Vagina (tissue), 2 donors: ENCODE data around the gene SSR4.

ENCODE experiments used
- POLR2A ChIP-seq, 2 donors: fragments of 450-650 bp; IDR thresholded peaks; one replicate each; pipeline ENCODE4 v1.6.1; 2017; ENCODE audit warnings: antibody characterized with exemption in 2 of 2, mild to moderate bottlenecking in 2 of 2, moderate library complexity in 2 of 2
- TF ChIP-seq, protein P1 (sequence below), 3 experiments: fragments of 450-650 bp in 2 of 3; fragments of 200-600 bp in 1 of 3; sonication (generic) in 1 of 3; IDR thresholded peaks; one replicate each; pipeline ENCODE4 v1.5.1; 2017 to 2019; ENCODE audit warnings: antibody characterized with exemption in 3 of 3, mild to moderate bottlenecking in 2 of 3, moderate library complexity in 2 of 3

- no peak for TF ChIP-seq POLR2A (IDR thresholded peaks at IDR 0.05)
- TF ChIP-seq, protein P1, sequence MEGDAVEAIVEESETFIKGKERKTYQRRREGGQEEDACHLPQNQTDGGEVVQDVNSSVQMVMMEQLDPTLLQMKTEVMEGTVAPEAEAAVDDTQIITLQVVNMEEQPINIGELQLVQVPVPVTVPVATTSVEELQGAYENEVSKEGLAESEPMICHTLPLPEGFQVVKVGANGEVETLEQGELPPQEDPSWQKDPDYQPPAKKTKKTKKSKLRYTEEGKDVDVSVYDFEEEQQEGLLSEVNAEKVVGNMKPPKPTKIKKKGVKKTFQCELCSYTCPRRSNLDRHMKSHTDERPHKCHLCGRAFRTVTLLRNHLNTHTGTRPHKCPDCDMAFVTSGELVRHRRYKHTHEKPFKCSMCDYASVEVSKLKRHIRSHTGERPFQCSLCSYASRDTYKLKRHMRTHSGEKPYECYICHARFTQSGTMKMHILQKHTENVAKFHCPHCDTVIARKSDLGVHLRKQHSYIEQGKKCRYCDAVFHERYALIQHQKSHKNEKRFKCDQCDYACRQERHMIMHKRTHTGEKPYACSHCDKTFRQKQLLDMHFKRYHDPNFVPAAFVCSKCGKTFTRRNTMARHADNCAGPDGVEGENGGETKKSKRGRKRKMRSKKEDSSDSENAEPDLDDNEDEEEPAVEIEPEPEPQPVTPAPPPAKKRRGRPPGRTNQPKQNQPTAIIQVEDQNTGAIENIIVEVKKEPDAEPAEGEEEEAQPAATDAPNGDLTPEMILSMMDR (IDR thresholded peaks at IDR 0.05) = no peak
Measured at GRCh38 chrX:153800177-153800722, 5.8 kb downstream of the SSR4 start.
